ENCODE data around the gene C11orf98. TPM values are rescaled to one million over a fixed set of nuclear protein-coding genes. Genes with fewer than 3 reads are reported as not detected.
"Not testable (repeated sequence)": the region's sequence is repeated elsewhere in the genome, so short reads cannot be mapped to it uniquely, and the experiment has no call there.

C11orf98 gene
- total RNA-seq = 23.7 TPM

GRCh38 chr11:62665075-62665598 is at the start of gene C11orf98, which contains the start of gene CSKMT:
Gene C11orf98 (minus strand): TSS chr11:62665210. CDS start chr11:62665169, 41 bp downstream.
Gene CSKMT (plus strand): TSS chr11:62665312. CDS start chr11:62665880, 568 bp downstream.
- peak; percentile 94 for DNase-seq

GRCh38 chr11:62713343-62713742 is 48.3 kb upstream of the C11orf98 start:
- DNase-seq = no peak

- no peak for DNase-seq
These were observed 47.9 kb upstream of the C11orf98 start for GRCh38 chr11:62712861-62713260.

- DNase-seq = no peak
These were observed 47.3 kb upstream of the C11orf98 start for GRCh38 chr11:62712276-62712812.

- DNase-seq = no peak
These were observed 45.0 kb upstream of the C11orf98 start for GRCh38 chr11:62710001-62710345.

GRCh38 chr11:62709247-62710000 is 44.4 kb upstream of the C11orf98 start:
- DNase-seq = peak; percentile 98

GRCh38 chr11:62708793-62709192 is 43.8 kb upstream of the C11orf98 start:
- no peak for DNase-seq

- DNase-seq = no peak
These were observed 43.4 kb upstream of the C11orf98 start for GRCh38 chr11:62708392-62708791.

GRCh38 chr11:62707277-62707861 is 42.4 kb upstream of the C11orf98 start, which contains the start of the genes BSCL2 and GNG3:
Gene BSCL2 (minus strand): TSS chr11:62707424. CDS start chr11:62707195, 229 bp downstream.
Gene GNG3 (plus strand): TSS chr11:62707676. CDS start chr11:62708296, 620 bp downstream.
- no peak for DNase-seq

- DNase-seq = no peak
These were observed 41.8 kb upstream of the C11orf98 start for GRCh38 chr11:62706850-62707247.

- peak; percentile 88 for DNase-seq
These were observed 41.2 kb upstream of the C11orf98 start for GRCh38 chr11:62705880-62706849.

- DNase-seq = no peak
These were observed 40.4 kb upstream of the C11orf98 start for GRCh38 chr11:62705413-62705812.

- not testable (repeated sequence) for DNase-seq
These were observed 38.9 kb upstream of the C11orf98 start for GRCh38 chr11:62703921-62704320.

GRCh38 chr11:62702246-62702645 is 37.2 kb upstream of the C11orf98 start:
- DNase-seq = no peak

- DNase-seq = peak; percentile 25
These were observed 29.6 kb upstream of the C11orf98 start for GRCh38 chr11:62694455-62695167.

- DNase-seq = not testable (repeated sequence)
These were observed 28.6 kb upstream of the C11orf98 start for GRCh38 chr11:62693624-62694023.

GRCh38 chr11:62689421-62690183 is 24.6 kb upstream of the C11orf98 start, which contains the start of gene LRRN4CL:
Gene LRRN4CL (minus strand): TSS chr11:62689530. CDS start chr11:62688508, 1,022 bp downstream.
- DNase-seq = peak; percentile 93

GRCh38 chr11:62688491-62688890 is 23.5 kb upstream of the C11orf98 start:
- DNase-seq = peak; percentile 63

- no peak for DNase-seq
These were observed 22.7 kb upstream of the C11orf98 start for GRCh38 chr11:62687508-62688396.
